ENCODE data around the gene C1QTNF8. TPM values are rescaled to one million over a fixed set of nuclear protein-coding genes. Genes with fewer than 3 reads are reported as not detected.

The C1QTNF8 gene
- total and polyA plus RNA-seq, 2 donors (not counting 1 experiment from before 2014, with no cell fraction given), result not detected

- Mint-ChIP-seq H3K4me1 (no peaks in the 10 kb centered on the region), H3K27ac (no peak overlapping the region), H3K4me3 (no peak overlapping the region), H3K9me3 (ENCODE audit: insufficient read depth) (no peaks in the 10 kb centered on the region), H3K27me3 (no peaks in the 10 kb centered on the region)
- TF ChIP-seq, protein P1, sequence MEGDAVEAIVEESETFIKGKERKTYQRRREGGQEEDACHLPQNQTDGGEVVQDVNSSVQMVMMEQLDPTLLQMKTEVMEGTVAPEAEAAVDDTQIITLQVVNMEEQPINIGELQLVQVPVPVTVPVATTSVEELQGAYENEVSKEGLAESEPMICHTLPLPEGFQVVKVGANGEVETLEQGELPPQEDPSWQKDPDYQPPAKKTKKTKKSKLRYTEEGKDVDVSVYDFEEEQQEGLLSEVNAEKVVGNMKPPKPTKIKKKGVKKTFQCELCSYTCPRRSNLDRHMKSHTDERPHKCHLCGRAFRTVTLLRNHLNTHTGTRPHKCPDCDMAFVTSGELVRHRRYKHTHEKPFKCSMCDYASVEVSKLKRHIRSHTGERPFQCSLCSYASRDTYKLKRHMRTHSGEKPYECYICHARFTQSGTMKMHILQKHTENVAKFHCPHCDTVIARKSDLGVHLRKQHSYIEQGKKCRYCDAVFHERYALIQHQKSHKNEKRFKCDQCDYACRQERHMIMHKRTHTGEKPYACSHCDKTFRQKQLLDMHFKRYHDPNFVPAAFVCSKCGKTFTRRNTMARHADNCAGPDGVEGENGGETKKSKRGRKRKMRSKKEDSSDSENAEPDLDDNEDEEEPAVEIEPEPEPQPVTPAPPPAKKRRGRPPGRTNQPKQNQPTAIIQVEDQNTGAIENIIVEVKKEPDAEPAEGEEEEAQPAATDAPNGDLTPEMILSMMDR (IDR thresholded peaks at IDR 0.05), result no peak
- TF ChIP-seq EZH2 (IDR thresholded peaks at IDR 0.05; ENCODE audit: borderline replicate concordance, insufficient read depth, low read depth, low read length, poor library complexity, severe bottlenecking), result no peak
- H3K4me2 ChIP-seq (replicated peaks; ENCODE audit: low read depth, low read length, poor library complexity, severe bottlenecking), result no peak overlapping the region
- H2AFZ ChIP-seq (ENCODE audit: insufficient read depth, low read depth, low read length, poor library complexity, severe bottlenecking), result no peak overlapping the region
- no peaks in the 10 kb centered on the region for H3K27me3 ChIP-seq (replicated peaks in 1 of 4; ENCODE audit: control extremely low read depth in 1 of 4, control insufficient read depth in 3 of 4, insufficient read depth in 4 of 4, low read length in 3 of 4)
- intact Hi-C loops (cut with micrococcal nuclease), result no loop called here
- peaks cover 0 to 3% (median 0%) of the 10 kb centered on the region in 3 donors for H3K9me3 ChIP-seq (ENCODE audit: control extremely low read depth in 1 of 3, control insufficient read depth in 2 of 3, insufficient read depth in 1 of 3, low read length in 2 of 3)
- H3K9ac ChIP-seq (ENCODE audit: low read length), result no peak overlapping the region
- no peaks in the 10 kb centered on the region for H4K20me1 ChIP-seq (ENCODE audit: control insufficient read depth, insufficient read depth, low read length, poor library complexity, severe bottlenecking)
- ATAC-seq (ENCODE audit: low read depth) (no peak), DNase-seq (no peak)
- no peaks in the 10 kb centered on the region for H3K79me2 ChIP-seq (ENCODE audit: control insufficient read depth, insufficient read depth, low read length)
- ChIA-PET CTCF (no interaction called here), POLR2A (no interaction called here)
- no peak overlapping the region for H3K4me3 ChIP-seq (ENCODE audit: control extremely low read depth in 1 of 5, extremely low read depth in 1 of 5, insufficient read depth in 1 of 5, low read depth in 2 of 5, low read length in 4 of 5)
- no peaks in the 10 kb centered on the region for H3K4me1 ChIP-seq (ENCODE audit: control insufficient read depth in 2 of 2, insufficient read depth in 2 of 2, low read length in 2 of 2)
- H3K36me3 ChIP-seq (replicated peaks in 1 of 2; ENCODE audit: control extremely low read depth in 1 of 2, control insufficient read depth in 1 of 2, extremely low read depth in 1 of 2, insufficient read depth in 2 of 2, low read length in 1 of 2), result no peaks in the 10 kb centered on the region
- H3K27ac ChIP-seq (ENCODE audit: low read length in 2 of 2), result no peak overlapping the region
- 87% methylated on average over 31 of the region's 31 CpGs for WGBS (ENCODE audit: insufficient coverage)
Observed at GRCh38 chr16:1049113-1049975, 46.7 kb downstream of the C1QTNF8 start.

GRCh38 chr16:1048442-1049112, 47.5 kb downstream of the C1QTNF8 start:
- Histone ChIP-seq H3K4me3 (ENCODE audit: control extremely low read depth in 1 of 5, extremely low read depth in 1 of 5, insufficient read depth in 1 of 5, low read depth in 2 of 5, low read length in 4 of 5) (no peak overlapping the region), H3K79me2 (ENCODE audit: control insufficient read depth, insufficient read depth, low read length) (no peaks in the 10 kb centered on the region), H3K4me2 (replicated peaks; ENCODE audit: low read depth, low read length, poor library complexity, severe bottlenecking) (no peak overlapping the region), H3K36me3 (replicated peaks in 1 of 2; ENCODE audit: control extremely low read depth in 1 of 2, control insufficient read depth in 1 of 2, extremely low read depth in 1 of 2, insufficient read depth in 2 of 2, low read length in 1 of 2) (no peaks in the 10 kb centered on the region), H3K4me1 (ENCODE audit: control insufficient read depth in 2 of 2, insufficient read depth in 2 of 2, low read length in 2 of 2) (no peaks in the 10 kb centered on the region), H2AFZ (ENCODE audit: insufficient read depth, low read depth, low read length, poor library complexity, severe bottlenecking) (no peak overlapping the region), H3K27ac (ENCODE audit: low read length in 2 of 2) (no peak overlapping the region), H3K9ac (ENCODE audit: low read length) (no peak overlapping the region), H3K27me3 (replicated peaks in 1 of 4; ENCODE audit: control extremely low read depth in 1 of 4, control insufficient read depth in 3 of 4, insufficient read depth in 4 of 4, low read length in 3 of 4) (no peaks in the 10 kb centered on the region), H4K20me1 (ENCODE audit: control insufficient read depth, insufficient read depth, low read length, poor library complexity, severe bottlenecking) (no peaks in the 10 kb centered on the region), H3K9me3 (ENCODE audit: control extremely low read depth in 1 of 3, control insufficient read depth in 2 of 3, insufficient read depth in 1 of 3, low read length in 2 of 3) (peaks cover 0 to 3% (median 0%) of the 10 kb centered on the region in 3 donors)
- H3K4me1 Mint-ChIP-seq, result no peaks in the 10 kb centered on the region
- no peaks in the 10 kb centered on the region for H3K27me3 Mint-ChIP-seq
- no peak overlapping the region for H3K27ac Mint-ChIP-seq
- 26% methylated on average over 37 of the region's 37 CpGs for WGBS (ENCODE audit: insufficient coverage)
- CTCF ChIA-PET, result no interaction called here
- intact Hi-C loops (cut with micrococcal nuclease), result no loop called here
- H3K9me3 Mint-ChIP-seq (ENCODE audit: insufficient read depth), result no peaks in the 10 kb centered on the region
- POLR2A ChIA-PET, result no interaction called here
- H3K4me3 Mint-ChIP-seq, result no peak overlapping the region
- ATAC-seq (ENCODE audit: low read depth) (no peak), DNase-seq (no peak)
- TF ChIP-seq EZH2 (IDR thresholded peaks at IDR 0.05; ENCODE audit: borderline replicate concordance, insufficient read depth, low read depth, low read length, poor library complexity, severe bottlenecking), result no peak
- TF ChIP-seq, protein P1 (IDR thresholded peaks at IDR 0.05), result no peak

All from B cell (primary cell).